Epithelial cell of umbilical artery (primary cell): Measurements from ENCODE around the gene UBE3C. TPM values are rescaled to one million over a fixed set of nuclear protein-coding genes. Genes with fewer than 3 reads are reported as not detected.

Source experiments
- total RNA-seq: library from RNA; depleted of rRNA; stranded (reverse); fragments of >200 nt; gene quantifications from 2 replicates; pipeline ENCODE4 v1.2.3, GENCODE V29; 2014

UBE3C gene
- 91.9 and 93.5 TPM in 2 replicates for total RNA-seq

DNA sequence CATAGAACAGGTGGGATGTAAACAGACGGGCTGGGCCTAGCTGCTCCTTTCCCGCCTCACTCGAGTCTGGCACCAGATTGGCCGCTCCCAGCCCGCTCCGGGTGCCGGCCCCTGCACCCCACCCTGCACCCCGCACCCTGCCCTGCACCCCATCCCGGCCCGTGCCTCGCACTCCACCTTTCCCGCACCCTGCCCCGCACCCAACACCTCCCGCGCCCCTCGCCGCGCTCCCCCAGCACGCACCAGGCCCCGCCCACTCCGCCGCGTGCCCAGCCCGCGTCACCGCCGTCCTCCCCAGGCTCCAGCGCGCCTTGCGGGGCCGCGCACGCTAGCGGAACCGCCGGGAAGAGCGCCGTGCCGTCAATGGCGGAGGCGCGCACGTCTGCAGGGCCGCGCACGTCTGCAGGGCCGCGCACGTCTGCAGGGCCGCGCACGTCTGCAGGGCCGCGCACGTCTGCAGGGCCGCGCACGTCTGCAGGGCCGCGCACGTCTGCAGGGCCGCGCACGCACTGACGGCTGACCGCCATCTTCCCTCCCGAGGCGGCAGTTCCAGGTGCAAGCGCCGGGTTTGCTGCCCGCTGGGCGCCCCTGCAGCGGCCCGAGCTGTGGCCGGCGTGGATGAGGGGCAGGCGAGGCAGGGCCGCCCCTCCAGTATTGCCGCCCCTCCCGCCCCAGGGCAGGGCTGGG, at the start of gene UBE3C:
Gene UBE3C, plus strand, starts transcription at position 503 of the 687 bp plus-strand sequence. CDS start 347 bp downstream, outside the sequence.

Other genes starting within 250 kb of the UBE3C start
- 53.9 and 64.3 TPM in 2 replicates for gene LMBR1, start 245.7 kb upstream of the UBE3C start, total RNA-seq
- 17.5 and 20.1 TPM in 2 replicates for gene NOM1, start 189.2 kb upstream of the UBE3C start, total RNA-seq
- gene MNX1, start 128.3 kb upstream of the UBE3C start, total RNA-seq = not detected in 2 replicates
- gene DNAJB6, start 198.1 kb downstream of the UBE3C start, total RNA-seq = 107 and 134 TPM in 2 replicates